Measurements from ENCODE around the gene TMTC1.

DNA sequence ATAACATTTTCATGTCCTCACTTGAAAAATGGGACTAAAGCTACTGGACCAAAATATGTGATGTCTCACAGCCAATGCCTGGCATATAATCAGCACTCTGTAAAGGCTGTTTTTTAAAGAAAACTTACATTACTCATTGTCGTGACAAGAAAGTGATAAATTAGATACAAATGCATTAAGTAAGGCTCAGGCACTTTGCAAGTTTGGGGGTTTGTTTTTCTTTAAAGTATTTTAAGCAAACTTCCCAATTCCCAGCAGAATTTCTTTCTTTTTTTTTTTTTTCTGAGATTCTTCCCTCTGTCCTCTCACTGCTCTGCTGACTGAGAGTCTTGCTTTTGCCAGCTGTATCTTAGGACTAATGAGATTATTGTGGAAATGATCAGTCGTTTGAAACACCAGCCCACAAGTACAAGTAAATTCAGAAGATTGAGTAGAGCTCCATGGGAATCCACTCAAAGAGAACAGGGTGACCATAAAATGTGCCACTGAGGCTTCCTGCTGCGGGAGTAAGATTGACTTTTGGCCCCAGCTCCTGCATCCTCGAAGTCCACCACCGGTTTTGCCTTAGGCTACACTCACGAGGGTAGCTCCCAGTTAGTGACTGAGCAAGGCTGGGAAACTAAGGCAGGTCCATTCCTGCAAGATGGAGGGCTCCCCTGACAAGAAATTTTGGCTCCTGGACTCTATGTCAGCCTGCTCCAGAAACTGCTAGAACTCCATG is 82.8 kb downstream of the TMTC1 start:
- TF ChIP-seq, protein P1, sequence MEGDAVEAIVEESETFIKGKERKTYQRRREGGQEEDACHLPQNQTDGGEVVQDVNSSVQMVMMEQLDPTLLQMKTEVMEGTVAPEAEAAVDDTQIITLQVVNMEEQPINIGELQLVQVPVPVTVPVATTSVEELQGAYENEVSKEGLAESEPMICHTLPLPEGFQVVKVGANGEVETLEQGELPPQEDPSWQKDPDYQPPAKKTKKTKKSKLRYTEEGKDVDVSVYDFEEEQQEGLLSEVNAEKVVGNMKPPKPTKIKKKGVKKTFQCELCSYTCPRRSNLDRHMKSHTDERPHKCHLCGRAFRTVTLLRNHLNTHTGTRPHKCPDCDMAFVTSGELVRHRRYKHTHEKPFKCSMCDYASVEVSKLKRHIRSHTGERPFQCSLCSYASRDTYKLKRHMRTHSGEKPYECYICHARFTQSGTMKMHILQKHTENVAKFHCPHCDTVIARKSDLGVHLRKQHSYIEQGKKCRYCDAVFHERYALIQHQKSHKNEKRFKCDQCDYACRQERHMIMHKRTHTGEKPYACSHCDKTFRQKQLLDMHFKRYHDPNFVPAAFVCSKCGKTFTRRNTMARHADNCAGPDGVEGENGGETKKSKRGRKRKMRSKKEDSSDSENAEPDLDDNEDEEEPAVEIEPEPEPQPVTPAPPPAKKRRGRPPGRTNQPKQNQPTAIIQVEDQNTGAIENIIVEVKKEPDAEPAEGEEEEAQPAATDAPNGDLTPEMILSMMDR (conservative IDR thresholded peaks at IDR 0.05; ENCODE audit: low read depth, low read length) = no peak
- TF ChIP-seq EZH2 (IDR thresholded peaks at IDR 0.05; ENCODE audit: borderline replicate concordance, low read depth, low read length, poor library complexity, severe bottlenecking) = no peak
